Measurements from ENCODE around the gene ITK. TPM values are rescaled to one million over a fixed set of nuclear protein-coding genes. Genes with fewer than 3 reads are reported as not detected.

Gene ITK
- total RNA-seq, 4 donors from 2014 or later, result 0.40 to 43.4 (median 5.0) TPM

- WGBS, 2 donors (ENCODE audit: low coverage in 1 of 2), result 93 to 100% methylated on average over 1 to 6 of the region's 6 CpGs
- H3K36me3 ChIP-seq, result no peaks in the 10 kb centered on the region
- H3K4me1 ChIP-seq, result no peaks in the 10 kb centered on the region
- H3K27ac ChIP-seq, result no peak overlapping the region
- in situ Hi-C loops (cut with MboI; ENCODE audit: low pct_ligation_motif_present in 1 of 4, low pct_unique_long_range_greater_than_20kb in 1 of 4, low sequenced_read_pairs in 3 of 4) (loop anchor here in 1 of 4 donors (25.0 kb wide), 1 partner anchor 150 kb away; no protein-coding TSS in a partner anchor), intact Hi-C loops (cut with DNase I; ENCODE audit: low total_unique reads) (no loop called here)
- H3K9me3 ChIP-seq, result no peaks in the 10 kb centered on the region
- no peaks in the 10 kb centered on the region for H3K27me3 ChIP-seq
- H3K4me3 ChIP-seq, result no peak overlapping the region
- TF ChIP-seq CTCF (IDR thresholded peaks at IDR 0.05), result no peak
- DNase-seq, result no peak
Observed at GRCh38 chr5:157161996-157162395, 18.6 kb upstream of the ITK start.

- H3K36me3 ChIP-seq, result no peaks in the 10 kb centered on the region
- H3K27me3 ChIP-seq, result no peaks in the 10 kb centered on the region
- no peaks in the 10 kb centered on the region for H3K4me1 ChIP-seq
- no peak overlapping the region for H3K27ac ChIP-seq
- TF ChIP-seq POLR2A (IDR thresholded peaks at IDR 0.05) (no peak), EP300 (IDR thresholded peaks at IDR 0.05; ENCODE audit: low read depth) (no peak), CTCF (IDR thresholded peaks at IDR 0.05) (no peak), POLR2AphosphoS5 (IDR thresholded peaks at IDR 0.05) (no peak)
- no peak for DNase-seq
- 90 to 95% methylated on average over 4 to 12 of the region's 12 CpGs for WGBS, 2 donors (ENCODE audit: low coverage in 1 of 2)
- no peak overlapping the region for H3K4me3 ChIP-seq
- no peaks in the 10 kb centered on the region for H3K9me3 ChIP-seq
- in situ Hi-C loops (cut with MboI; ENCODE audit: low pct_ligation_motif_present in 1 of 4, low pct_unique_long_range_greater_than_20kb in 1 of 4, low sequenced_read_pairs in 3 of 4) (loop anchor here in 1 of 4 donors (25.0 kb wide), 1 partner anchor 149 kb away; no protein-coding TSS in a partner anchor), intact Hi-C loops (cut with DNase I; ENCODE audit: low total_unique reads) (no loop called here)
Observed at GRCh38 chr5:157162919-157163510, 17.6 kb upstream of the ITK start.

- intact Hi-C loops (cut with DNase I; ENCODE audit: low total_unique reads), result no loop called here
- Histone ChIP-seq H3K9me3 (no peaks in the 10 kb centered on the region), H3K27ac (no peak overlapping the region), H3K4me1 (no peaks in the 10 kb centered on the region), H3K27me3 (no peaks in the 10 kb centered on the region), H3K36me3 (no peaks in the 10 kb centered on the region), H3K4me3 (no peak overlapping the region)
- WGBS, 2 donors (ENCODE audit: low coverage in 1 of 2), result 77 to 93% methylated on average over 4 to 5 of the region's 5 CpGs
- no peak for TF ChIP-seq CTCF (IDR thresholded peaks at IDR 0.05)
- TF ChIP-seq POLR2AphosphoS5 (IDR thresholded peaks at IDR 0.05), result no peak
- TF ChIP-seq POLR2A (IDR thresholded peaks at IDR 0.05), result no peak
- no peak for TF ChIP-seq EP300 (IDR thresholded peaks at IDR 0.05; ENCODE audit: low read depth)
- in situ Hi-C loops (cut with MboI; ENCODE audit: low pct_ligation_motif_present in 1 of 4, low pct_unique_long_range_greater_than_20kb in 1 of 4, low sequenced_read_pairs in 3 of 4), result loop anchor here in 1 of 4 donors (25.0 kb wide), 1 partner anchor 148 kb away; no protein-coding TSS in a partner anchor
- DNase-seq, result no peak
Observed at GRCh38 chr5:157164521-157164920, 16.1 kb upstream of the ITK start.

- no peaks in the 10 kb centered on the region for H3K9me3 ChIP-seq
- no peak overlapping the region for H3K4me3 ChIP-seq
- intact Hi-C loops (cut with DNase I; ENCODE audit: low total_unique reads) (no loop called here), in situ Hi-C loops (cut with MboI; ENCODE audit: low pct_ligation_motif_present in 1 of 4, low pct_unique_long_range_greater_than_20kb in 1 of 4, low sequenced_read_pairs in 3 of 4) (loop anchor here in 1 of 4 donors (25.0 kb wide), 1 partner anchor 147 kb away; no protein-coding TSS in a partner anchor)
- H3K4me1 ChIP-seq, result no peaks in the 10 kb centered on the region
- no peaks in the 10 kb centered on the region for H3K36me3 ChIP-seq
- WGBS, 2 donors (ENCODE audit: low coverage in 1 of 2), result 33 to 93% methylated on average over 1 to 4 of the region's 4 CpGs
- no peak overlapping the region for H3K27ac ChIP-seq
- H3K27me3 ChIP-seq, result no peaks in the 10 kb centered on the region
- DNase-seq, result no peak
- TF ChIP-seq POLR2AphosphoS5 (IDR thresholded peaks at IDR 0.05), result no peak
- TF ChIP-seq CTCF (IDR thresholded peaks at IDR 0.05), result no peak
- no peak for TF ChIP-seq EP300 (IDR thresholded peaks at IDR 0.05; ENCODE audit: low read depth)
- no peak for TF ChIP-seq POLR2A (IDR thresholded peaks at IDR 0.05)
Observed at GRCh38 chr5:157165261-157165660, 15.4 kb upstream of the ITK start.

Data from transverse colon (tissue), 4 donors.